ENCODE measurements around the gene DGAT2.

Gene DGAT2

DNA sequence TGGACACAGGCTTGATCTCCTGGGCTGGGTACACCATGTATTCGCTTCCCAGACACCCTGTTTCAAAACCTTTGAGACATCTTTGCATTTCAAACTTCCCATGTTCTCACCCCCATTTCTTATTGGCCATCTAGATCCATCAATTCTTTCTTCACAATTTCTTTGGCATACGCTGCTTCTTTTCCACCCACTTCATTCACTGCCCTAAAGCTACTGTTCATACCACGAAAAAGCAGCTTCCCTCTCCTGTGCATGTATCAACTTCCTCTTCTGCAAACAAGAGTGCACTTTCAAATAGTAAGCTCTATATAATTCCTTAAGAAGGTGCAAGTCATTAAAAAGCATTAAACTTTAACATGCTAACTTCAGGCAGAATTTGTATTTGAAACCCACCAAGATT lies 67.8 kb downstream of the DGAT2 start:
- no peak for DNase-seq

GRCh38 chr11:75839851-75840250 lies 71.3 kb downstream of the DGAT2 start:
- no peak for DNase-seq

DNA sequence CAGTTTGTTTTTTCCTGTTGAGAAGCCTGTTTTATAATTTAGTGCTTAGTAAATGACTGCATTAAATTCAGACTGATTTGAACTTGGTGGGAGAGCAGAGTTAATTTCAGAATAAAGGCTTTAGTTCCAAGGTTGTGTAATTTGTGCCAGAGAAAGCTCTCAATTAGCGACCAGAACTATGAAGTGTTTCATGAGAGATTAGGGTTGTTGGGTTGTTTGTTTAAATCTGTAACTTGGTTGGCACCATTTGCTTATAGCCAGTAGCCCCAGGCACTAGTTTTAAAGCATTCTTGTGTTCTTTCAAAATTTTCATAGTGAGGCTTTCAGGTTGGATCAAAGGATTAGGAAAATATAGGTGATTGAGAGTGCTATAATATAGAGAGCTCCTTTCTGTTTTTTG lies 71.9 kb downstream of the DGAT2 start:
- DNase-seq = no peak

DNA sequence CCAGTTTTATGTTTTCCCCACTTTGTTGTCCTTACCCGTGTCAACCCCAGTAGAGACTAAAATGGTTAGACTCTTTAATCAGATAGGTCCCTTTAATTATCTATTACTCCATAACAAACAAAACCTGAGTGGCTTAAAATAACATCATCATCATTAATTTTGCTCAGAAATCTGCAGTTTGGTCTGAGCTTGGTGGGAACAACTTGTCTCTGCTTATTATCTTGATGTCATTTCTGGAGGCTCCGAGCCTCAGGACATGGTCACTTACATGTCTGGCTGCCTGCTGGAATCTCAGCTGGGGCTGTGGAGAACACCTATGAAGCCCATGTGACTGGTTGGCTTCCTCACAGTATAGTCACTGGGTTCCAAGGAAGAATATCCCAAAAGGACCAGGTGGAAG lies 73.2 kb downstream of the DGAT2 start:
- DNase-seq = no peak

GRCh38 chr11:75845324-75845723 lies 76.7 kb downstream of the DGAT2 start:
- DNase-seq = no peak

DNA sequence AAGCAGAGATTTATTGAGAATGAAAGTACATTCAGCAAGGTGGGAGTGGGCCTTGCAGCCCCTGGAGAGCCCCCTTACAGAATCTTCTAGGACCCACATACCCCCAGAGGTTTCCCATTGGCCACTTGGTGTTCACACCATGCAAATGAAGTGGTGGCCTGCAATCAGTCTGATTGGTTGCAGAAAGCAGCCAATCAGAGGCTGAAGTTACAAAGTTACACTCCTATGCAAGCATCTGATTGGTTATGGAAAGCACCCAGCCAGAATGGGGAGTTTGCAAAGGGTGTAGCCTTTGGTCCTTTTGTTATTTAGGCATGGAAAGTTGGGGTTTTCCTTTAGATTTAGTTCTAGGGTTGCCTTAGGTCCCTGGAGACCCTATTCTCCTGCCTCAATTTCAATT lies 81.3 kb downstream of the DGAT2 start:
- no peak for DNase-seq

- DNase-seq = no peak
Measured at GRCh38 chr11:75850787-75851186, 82.2 kb downstream of the DGAT2 start.

All from NCI-H226 (cell line).